GDM1 (cell line): ENCODE data around the gene PER2.
A peak's percentile ranks its signal among the peaks of the same experiment; 100 is the strongest.
"Not testable (repeated sequence)": the region's sequence is repeated elsewhere in the genome, so short reads cannot be mapped to it uniquely, and the experiment has no call there.

Experiments used
- DNase-seq: peaks from one replicate; lab custom pipeline; 2025; lab: John Stamatoyannopoulos, UW

The PER2 gene

GRCh38 chr2:238288650-238289573 lies 502 bp upstream of the PER2 start:
- peak; percentile 99 for DNase-seq

- no peak for DNase-seq
Measured at GRCh38 chr2:238286987-238287736, 1.2 kb downstream of the PER2 start.

GRCh38 chr2:238286551-238286950 lies 1.9 kb downstream of the PER2 start:
- DNase-seq: no peak

- DNase-seq: no peak
Measured at GRCh38 chr2:238286095-238286494, 2.3 kb downstream of the PER2 start.

GRCh38 chr2:238285653-238286082 lies 2.7 kb downstream of the PER2 start:
- no peak for DNase-seq

GRCh38 chr2:238284802-238285515 lies 3.5 kb downstream of the PER2 start:
- DNase-seq: no peak

- no peak for DNase-seq
Measured at GRCh38 chr2:238282861-238283738, 5.3 kb downstream of the PER2 start.

GRCh38 chr2:238281826-238282480 lies 6.5 kb downstream of the PER2 start:
- DNase-seq: no peak

- no peak for DNase-seq
Measured at GRCh38 chr2:238280083-238280825, 8.2 kb downstream of the PER2 start.

- DNase-seq: no peak
Measured at GRCh38 chr2:238279324-238279682, 9.1 kb downstream of the PER2 start.

- DNase-seq: no peak
Measured at GRCh38 chr2:238278626-238279323, 9.6 kb downstream of the PER2 start.

GRCh38 chr2:238277695-238278094 lies 10.7 kb downstream of the PER2 start:
- DNase-seq: no peak

GRCh38 chr2:238274152-238274865 lies 14.1 kb downstream of the PER2 start:
- DNase-seq: no peak

- not testable (repeated sequence) for DNase-seq
Measured at GRCh38 chr2:238273433-238273832, 15.0 kb downstream of the PER2 start.

- no peak for DNase-seq
Measured at GRCh38 chr2:238272156-238272555, 16.3 kb downstream of the PER2 start.

- DNase-seq: not testable (repeated sequence)
Measured at GRCh38 chr2:238271686-238272085, 16.7 kb downstream of the PER2 start.

GRCh38 chr2:238271061-238271554 lies 17.3 kb downstream of the PER2 start:
- no peak for DNase-seq

- no peak for DNase-seq
Measured at GRCh38 chr2:238270606-238271005, 17.8 kb downstream of the PER2 start.

- no peak for DNase-seq
Measured at GRCh38 chr2:238269741-238270140, 18.7 kb downstream of the PER2 start.
